Measurements from ENCODE around the gene ZBTB7C.
"Not testable (repeated sequence)": the region's sequence is repeated elsewhere in the genome, so short reads cannot be mapped to it uniquely, and the experiment has no call there.

Gene ZBTB7C

DNA sequence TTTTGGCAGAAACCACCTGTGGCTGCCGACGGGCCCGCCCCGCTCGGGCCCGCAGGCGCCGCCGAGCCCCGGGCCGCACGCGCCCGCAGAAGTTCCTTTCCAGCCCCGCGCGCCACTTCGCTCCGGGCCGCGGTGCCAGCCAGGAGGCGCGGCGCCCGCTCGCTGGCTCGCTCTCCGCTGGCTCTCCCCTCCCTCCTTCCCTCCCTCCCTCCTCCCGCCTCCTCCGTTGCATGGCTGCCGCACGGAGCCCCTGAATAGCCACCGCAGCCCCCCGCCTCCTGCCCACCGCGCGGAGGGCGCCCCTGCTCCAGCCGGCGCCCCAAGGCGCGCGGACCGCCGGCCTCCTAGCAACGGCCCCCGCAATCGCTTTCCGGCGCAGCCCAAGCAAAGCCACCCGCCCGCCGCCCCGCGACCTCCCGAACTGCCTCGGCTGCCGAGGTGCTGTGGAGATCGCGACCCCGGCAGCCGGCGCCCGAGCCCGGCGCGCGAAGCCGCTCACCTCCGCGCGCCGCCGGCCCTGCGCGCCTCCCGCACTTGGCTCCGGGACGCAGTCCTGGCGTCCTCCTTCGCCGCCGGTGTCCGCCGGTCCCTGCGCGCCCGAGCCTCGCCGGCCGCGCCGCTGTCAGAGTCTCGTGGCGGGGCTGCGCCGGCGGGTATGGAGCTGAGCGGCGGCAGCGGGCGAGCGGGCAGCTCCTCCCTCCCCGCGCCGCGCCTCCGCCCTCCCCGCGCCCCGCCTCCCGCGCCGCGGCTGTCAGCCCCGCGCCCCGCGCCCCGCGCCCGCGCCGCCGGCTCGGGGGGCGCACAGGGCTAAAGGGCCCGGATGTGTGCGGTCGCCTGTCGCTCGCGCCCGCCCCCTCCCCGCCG, at the start of gene ZBTB7C:
Gene ZBTB7C, minus strand, starts transcription at position 657 of the 864 bp plus-strand sequence.
- no peak for DNase-seq

DNA sequence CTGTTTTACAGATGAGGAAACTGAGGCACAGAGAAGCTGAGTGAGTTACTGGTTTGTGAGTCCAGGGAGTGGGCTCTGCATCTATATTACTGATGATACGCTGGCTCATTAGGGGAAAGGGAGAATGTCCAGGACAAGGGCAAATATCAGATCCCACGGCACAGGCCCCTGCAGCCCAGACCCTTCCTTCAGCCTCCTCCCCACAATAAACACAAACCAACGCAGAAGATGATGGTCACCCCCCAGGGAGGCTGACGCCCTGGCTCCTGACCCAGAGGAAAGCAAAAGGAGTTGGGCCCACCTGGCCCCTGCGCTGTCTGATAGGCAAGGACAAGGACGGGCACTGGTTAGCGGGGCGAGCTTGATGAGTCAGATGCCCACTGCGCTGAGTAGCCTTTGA, 47.7 kb upstream of the ZBTB7C start:
- DNase-seq: no peak

GRCh38 chr18:48455555-48456478, 46.6 kb upstream of the ZBTB7C start:
- DNase-seq: no peak

DNA sequence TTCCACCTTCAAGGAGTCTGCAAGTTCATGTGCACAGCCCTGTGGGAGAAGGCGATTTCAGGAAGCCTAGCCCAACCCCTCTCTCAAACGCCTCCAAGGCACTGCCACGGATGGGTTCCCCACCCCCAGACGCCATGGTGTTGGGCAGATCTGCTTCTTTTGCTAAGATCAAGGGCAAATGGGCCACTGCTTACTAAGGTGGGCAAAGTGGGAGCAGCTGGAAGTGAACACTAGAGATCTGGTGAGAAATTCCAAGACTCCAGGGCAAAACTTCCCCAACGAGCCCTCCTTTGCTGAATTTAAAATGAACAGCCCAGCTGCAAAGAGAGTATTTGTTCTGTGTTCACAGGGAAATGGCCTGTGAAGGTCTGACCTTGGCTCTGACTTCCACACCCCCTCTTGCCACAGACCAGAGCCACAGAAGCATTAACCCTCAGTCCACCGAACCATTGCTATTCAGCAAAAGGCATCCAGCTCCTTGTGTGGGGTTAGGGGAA, 45.1 kb upstream of the ZBTB7C start:
- DNase-seq: no peak

DNA sequence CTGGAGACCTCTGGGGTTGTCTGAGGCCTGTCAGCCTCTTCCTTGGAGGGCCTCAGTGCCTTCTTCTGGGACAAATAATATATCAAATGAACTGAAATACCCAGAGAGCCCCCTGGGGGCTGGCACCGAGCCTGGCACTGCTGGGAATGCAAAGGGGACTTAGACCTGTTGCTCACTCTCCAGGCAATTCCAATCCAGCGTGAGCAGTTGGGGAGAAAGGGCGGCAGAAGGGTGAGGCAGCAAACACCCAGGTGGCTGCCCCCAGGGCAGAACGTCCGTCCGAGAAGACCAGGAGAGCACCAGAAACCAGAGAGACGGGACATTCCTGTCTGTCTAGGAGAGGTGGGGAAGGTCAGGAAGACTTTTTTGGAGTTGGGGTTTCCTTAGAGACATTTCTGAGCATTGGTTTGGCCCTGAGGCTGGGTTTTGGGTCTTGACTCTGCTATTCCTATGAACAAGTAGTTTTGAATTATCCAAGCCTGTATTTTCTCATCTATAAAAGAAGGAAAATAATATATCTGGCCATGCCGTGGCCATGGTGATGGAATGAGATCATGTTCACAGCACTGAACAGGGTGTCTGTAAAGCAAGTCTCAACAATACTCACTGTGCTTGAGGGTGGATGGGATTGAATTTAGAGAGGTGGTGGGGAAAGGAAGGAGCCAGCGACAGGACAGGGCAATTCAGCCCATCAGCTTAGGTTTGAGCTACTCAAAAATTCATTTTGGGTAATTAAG, 44.3 kb upstream of the ZBTB7C start:
- DNase-seq: no peak

DNA sequence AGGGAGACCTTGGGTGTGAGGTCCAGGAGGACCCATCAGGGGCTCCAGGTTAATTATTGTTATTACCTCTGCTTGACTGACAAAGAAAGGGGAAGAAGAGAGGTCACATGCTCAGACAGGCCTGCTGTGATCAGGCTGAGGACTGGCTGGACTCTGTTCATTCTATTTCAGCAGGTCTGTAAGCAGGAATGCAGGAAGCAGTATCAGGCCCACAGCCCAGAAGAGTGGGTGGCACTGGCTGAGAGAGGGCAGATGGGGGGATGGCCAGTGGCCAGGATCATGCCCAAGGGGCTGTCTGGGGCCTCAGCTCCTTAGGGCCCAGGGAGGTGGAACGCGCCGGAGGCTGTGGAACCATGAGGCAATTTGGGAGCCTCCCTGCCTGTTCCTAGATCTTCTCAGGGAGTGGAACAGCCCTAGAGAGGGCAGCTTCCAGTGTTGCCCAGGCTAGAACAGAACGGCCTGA, 43.7 kb upstream of the ZBTB7C start:
- DNase-seq: no peak

DNA sequence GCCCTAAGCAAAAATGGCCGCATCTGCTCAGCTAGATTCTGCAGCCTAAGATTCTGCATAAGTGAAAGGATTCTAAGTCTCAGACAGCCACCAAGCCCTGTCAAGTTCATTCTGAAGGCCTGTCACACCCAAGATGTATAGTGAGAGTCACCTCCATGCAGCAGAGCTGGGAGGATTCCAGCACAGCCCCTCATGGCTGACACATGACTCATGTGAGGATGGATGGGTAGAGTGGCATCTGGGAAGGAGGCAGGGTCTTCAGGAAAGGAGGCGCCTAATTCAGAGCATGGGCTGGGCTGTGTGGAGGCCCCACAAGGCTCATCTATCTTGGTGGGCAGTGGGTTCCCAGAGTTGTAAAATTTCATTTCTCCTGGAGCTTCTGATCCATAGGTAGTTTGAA, 41.5 kb upstream of the ZBTB7C start:
- no peak for DNase-seq

- DNase-seq: peak; percentile 41
These were observed 37.5 kb upstream of the ZBTB7C start for GRCh38 chr18:48446582-48447225.

- DNase-seq: peak; percentile 34
These were observed 36.4 kb upstream of the ZBTB7C start for GRCh38 chr18:48445540-48445939.

DNA sequence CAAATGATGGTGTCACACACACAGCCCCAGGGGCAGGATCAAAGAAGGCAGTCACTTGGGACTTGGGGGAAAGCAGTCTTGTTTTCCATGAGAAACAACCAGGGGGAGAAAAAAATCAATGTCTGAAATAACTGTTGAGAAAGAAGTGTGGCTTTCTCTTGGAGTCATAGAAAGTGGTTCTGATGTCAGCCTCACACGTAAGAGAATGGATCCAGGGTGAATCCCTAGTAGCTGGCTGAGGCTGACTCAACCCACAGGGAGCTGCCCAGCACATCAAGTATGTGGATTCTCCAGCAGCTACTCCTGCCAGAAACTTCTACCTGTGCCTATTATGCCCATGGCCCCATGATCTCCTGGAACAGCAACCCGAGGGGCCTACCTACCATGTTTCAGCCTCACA, 33.6 kb upstream of the ZBTB7C start:
- DNase-seq: no peak

- peak; percentile 96 for DNase-seq
These were observed 32.3 kb upstream of the ZBTB7C start for GRCh38 chr18:48441405-48441881.

GRCh38 chr18:48440924-48441323, 31.7 kb upstream of the ZBTB7C start:
- DNase-seq: no peak

GRCh38 chr18:48436907-48437306, 27.7 kb upstream of the ZBTB7C start:
- DNase-seq: no peak

- DNase-seq: not testable (repeated sequence)
These were observed 25.2 kb upstream of the ZBTB7C start for GRCh38 chr18:48434382-48434781.

DNA sequence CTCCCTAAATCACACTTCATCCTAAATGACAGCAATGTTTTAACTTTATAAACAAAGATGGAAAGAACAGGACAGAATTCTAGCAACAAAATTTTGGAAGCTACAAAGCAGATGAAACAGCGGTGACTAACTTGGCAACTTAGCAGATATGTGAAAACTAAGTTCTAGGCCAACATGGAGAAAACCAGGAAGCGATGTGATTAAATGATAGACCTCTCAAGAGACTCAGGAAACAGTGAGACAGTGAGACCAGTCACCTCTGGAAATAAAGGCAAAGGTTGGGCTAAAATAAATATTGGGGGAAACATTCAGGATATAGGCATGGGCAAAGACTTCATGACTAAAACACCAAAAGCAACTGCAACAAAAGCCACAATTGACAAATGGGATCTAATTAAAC, 24.4 kb upstream of the ZBTB7C start:
- no peak for DNase-seq

GRCh38 chr18:48430150-48430549, 21.0 kb upstream of the ZBTB7C start:
- no peak for DNase-seq

DNA sequence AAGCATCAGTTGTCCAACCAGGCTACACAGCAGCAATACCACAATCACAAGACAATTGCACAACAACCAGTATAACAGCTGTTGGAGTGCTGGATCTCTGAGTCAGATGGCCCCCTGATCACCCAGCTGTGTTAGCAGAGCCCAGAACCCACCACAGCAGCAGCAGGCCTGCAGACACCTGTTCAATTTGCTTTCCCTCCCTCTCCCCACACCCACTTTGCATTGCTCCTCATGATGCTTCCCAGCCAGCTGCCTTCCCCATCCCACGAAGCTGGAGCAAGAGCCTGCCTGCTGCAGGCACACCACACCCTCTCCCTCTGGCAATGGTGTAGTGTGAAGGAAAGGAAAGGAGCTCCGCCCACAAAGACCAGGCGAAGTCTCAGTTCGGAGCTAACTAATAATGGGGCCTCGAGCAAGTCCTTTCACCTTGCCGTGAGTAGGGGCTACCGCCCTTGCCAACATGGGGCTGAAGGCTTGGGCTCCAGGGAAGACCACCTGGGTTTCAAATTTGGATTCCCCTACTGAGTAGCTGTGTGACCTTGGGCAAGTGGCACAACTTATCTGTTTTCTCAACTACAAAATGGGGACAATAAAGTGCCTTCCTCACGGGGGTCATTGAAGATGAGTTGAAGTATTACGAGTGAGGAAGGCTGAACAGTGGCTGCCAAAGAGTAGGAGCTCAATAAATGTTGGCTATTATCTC, 19.4 kb upstream of the ZBTB7C start:
- no peak for DNase-seq

- no peak for DNase-seq
These were observed 13.8 kb upstream of the ZBTB7C start for GRCh38 chr18:48422947-48423378.

DNA sequence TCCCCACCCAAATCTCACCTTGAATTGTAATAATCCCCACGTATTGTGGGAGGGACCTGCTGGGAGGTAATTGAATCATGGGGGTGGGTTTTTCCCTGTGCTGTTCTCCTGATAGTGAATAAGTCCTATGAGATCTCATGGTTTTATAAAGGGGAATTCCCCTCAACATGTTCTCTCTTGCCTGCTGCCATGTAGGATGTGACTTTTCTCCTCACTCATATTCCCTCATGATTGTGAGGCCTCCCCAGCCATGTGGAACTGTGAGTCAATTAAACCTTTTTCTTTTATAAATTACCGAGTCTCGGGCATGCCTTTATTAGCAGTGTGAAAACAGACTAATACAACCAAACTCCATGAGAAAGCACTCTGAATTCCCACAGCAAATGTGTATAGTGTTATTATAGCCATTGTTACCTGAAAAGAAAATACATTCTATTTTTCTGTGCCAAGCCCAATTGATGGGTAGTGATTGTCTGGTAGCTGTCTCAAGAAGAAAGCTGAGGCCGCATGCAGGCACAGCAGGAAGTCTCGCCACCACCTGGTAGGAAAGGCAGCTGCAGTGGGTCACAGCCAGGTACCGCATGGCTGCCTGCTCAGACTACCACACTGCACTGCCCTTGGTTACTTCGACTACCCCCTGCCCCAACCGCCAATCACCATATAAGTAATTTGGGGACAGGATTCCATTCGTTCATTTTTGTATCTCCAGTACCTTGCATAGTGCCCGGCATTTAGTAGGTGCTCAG, 10.3 kb upstream of the ZBTB7C start:
- no peak for DNase-seq

GRCh38 chr18:48418539-48419276, 9.5 kb upstream of the ZBTB7C start:
- DNase-seq: no peak
